GM19351 (cell line): ENCODE data around the gene TUT1.
"Not testable (repeated sequence)": the region's sequence is repeated elsewhere in the genome, so short reads cannot be mapped to it uniquely, and the experiment has no call there.

Experiments used
- ATAC-seq: cut with Tn5 transposase; IDR thresholded peaks from one replicate; pipeline ENCODE4 v1.9.1; 2021; ENCODE audit warnings: mild to moderate bottlenecking, moderate library complexity; ENCODE audit not compliant: unreplicated experiment

TUT1 gene

GRCh38 chr11:62580959-62581715, 10.2 kb downstream of the TUT1 start:
- ATAC-seq = no peak

DNA sequence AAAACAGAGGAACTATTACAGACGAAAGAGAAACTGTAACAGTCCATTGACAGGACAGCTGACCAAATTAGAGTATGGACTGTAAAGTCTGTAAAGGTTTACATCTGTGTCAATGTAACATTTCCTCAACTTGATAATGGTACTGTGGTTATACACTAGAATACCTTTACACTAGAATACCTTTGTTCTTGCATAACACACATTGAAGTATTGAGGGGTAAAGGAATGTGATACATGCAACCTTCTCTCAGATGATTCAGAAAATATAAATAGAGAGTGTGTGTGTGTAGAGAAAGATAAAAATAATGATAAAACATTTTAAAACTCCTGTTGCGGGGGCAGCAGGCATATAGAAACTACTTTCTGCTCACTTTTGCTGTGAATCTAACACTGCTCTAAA, 12.1 kb downstream of the TUT1 start:
- ATAC-seq = no peak

GRCh38 chr11:62578541-62578940, 12.8 kb downstream of the TUT1 start:
- no peak for ATAC-seq

DNA sequence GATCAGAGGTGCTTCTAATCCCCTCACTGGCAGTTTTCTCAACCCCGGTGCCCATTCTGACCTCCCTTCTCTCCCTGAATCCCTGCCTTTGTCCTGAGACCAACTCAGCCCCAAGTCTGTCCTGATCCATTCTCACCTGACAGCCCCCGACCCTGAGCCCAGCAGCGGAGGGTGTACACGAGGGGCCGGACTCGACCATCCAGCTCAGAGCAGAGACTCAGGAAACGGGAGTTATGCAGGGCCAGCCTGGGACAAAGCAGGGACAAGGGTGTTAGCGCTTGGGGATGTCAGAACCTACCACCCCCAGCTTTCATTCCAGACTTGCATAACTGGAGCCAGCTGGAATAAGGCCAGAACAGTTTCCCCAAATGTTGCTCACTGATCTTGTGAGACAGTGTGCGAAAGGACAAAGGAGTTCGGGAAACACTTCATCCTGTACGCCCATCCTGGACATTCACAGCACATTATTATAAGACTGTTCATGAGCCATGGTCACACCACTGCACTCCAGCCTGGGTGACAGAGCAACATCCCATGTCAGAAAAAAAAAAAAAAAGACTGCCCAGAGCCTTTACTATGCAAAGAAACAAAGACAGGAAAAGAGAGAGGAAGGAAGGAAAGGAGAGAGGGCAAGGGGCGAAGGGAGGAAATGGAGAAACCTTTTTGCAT, 14.1 kb downstream of the TUT1 start:
- ATAC-seq = no peak

DNA sequence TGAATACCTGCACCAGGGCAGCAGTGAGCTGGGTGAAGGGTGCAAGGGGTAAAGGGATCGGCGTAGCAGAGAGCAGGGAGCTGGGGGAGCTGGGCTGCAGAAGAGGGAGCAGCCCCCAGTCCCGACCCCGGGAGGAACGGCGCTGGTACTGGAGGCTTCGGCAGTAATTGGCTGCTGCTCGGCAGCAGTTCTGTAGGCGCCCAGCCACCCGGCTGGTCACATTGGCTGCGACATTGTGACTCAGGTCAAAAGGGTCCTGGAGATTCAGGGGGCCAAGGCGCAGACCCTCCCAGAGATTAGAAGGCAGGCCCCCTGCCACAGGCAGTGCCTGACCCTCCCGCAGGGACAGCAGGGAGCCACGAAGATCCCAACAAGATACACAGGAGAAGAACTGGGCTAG, 15.5 kb downstream of the TUT1 start:
- no peak for ATAC-seq

GRCh38 chr11:62575156-62575555, 16.2 kb downstream of the TUT1 start:
- no peak for ATAC-seq

DNA sequence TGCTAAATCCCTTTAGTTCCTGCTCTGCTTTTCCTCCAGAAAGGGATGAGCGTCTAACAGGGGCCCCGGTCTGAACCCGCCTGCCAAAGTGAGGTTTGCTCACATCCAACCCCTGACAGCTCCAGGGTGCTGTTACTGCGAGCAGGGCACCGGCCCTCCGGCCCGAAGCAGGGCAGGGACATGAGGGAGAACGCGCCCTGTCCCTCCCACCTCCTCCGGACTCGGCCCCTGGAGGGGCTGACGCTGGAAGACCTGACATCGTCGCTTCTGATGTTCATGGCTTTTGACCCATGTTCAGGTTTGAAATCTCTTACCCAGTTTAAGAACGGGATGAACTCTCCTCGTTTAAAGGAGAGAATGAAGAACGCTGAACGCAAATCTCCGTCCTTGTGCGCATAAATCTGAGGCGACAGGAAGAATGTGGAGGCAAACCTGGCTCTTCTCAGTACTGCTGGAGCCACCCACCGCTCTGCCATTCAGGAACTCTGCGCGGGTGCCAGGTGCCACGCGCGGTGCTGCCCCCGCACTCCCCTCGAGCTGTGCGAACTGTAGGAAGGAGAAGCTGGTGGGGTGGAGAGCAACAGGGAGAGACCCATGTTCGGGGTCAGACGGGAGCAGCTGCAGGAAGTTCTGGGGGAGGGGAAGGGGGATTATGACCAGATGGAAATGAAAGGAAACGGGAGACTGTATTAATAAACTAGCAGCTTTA, 16.8 kb downstream of the TUT1 start:
- peak; percentile 19 for ATAC-seq

GRCh38 chr11:62573592-62574362, 17.5 kb downstream of the TUT1 start, which contains the start of gene EEF1G:
TSS of gene EEF1G (minus strand) at chr11:62573891. CDS start at chr11:62573842, 49 bp downstream.
- ATAC-seq = peak; percentile 84

DNA sequence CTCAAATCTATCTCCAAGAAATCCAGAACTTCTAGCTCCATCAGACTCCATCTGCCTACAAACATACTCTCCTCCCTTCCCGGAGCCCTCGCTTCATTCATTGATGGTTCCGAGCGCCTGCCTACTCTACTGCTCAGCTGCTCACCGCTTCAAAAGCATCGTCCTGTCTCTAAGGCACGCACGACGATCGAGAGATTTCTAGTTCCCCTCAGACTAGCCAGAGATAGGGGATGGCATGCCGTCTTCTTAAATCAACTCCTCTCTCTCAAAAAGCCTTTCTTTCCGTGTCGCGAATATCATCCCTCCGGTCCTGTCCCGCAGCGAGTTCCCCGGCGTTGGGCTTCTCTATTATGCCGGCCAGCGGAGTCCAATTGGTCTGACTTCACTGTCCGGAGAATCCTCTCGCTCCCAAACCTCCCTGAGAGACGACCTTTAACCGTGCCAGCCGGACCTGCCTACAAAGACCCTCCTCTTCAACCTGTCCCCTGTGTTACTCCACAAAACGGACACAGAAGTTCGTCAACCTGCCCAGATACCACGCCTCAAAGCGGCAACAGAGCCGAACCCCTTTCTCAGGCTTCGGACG, 18.2 kb downstream of the TUT1 start:
- ATAC-seq = no peak

- ATAC-seq = no peak
Observed at GRCh38 chr11:62572431-62572830, 18.9 kb downstream of the TUT1 start.

DNA sequence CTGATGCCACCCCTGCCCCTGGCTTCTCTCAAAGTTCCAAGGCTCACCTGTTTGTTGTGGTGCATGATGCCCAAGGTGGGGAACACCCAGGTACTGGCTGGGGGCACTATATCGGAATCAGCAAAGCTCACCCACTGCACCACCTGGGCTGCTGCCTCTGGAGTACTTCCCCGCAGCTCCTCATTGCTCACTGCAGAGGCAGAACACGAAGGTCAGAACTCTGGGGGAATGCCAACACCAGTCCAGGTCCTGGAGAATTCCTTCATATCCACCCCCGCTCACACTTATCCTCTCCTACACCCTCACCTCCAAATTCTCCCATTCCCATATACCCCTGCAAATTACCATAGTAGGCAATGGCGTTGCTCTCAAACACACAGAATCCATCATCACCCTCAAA, 19.8 kb downstream of the TUT1 start:
- not testable (repeated sequence) for ATAC-seq

- not testable (repeated sequence) for ATAC-seq
Observed at GRCh38 chr11:62570903-62571302, 20.4 kb downstream of the TUT1 start.

DNA sequence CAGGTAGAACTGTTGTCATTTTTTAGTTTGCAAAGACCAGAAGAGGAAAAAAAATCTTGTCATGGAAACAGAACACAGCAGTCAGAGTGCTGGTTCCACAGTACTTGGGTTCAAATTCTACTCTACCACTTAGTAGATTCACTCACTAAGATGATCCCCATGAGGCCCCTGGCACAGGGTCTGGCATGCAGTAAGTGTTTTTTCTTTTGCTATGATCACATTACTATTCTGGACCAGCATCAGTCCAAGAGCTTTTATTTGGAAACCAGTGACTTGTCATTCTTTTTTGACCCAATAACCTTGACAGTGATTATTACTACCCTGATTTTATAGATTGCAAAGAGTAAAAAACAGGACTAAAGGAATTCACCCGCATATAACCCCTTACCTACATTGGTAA, 21.7 kb downstream of the TUT1 start:
- no peak for ATAC-seq

- ATAC-seq = no peak
Observed at GRCh38 chr11:62567018-62567633, 24.2 kb downstream of the TUT1 start.

GRCh38 chr11:62566247-62566646, 25.1 kb downstream of the TUT1 start:
- no peak for ATAC-seq

DNA sequence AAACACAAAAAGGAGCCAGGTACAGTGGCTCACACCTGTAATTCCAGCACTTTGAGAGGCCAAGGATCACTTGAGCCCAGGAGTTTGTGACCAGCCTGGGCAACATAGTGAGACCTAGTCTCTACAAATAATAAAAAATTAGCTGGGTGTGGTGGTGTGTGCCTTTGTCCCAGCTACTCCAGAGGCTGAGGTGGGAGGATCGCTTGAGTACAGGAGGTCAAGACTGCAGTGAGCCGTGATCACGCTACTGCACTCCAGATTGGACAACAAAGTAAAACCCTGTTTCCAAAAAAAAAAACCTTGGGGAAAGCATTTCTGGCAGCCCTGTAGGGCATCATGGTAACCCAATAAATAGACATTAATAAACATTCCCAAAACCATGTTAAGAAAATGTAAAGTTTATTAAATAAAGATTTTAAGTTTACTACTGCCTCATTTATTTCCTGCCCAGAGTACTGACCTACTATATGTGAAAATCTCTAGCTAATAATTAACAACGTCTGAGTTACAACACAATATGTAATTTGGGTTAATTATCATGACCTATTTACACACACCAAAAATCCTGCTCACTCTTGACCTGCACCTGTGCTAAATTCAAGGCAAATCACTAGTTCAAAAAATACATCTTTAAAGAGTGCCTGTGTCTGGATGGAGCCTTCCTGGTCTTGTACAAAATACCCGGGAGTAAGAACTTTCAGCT, 26.1 kb downstream of the TUT1 start:
- no peak for ATAC-seq

- ATAC-seq = not testable (repeated sequence)
Observed at GRCh38 chr11:62561677-62562230, 29.6 kb downstream of the TUT1 start.

DNA sequence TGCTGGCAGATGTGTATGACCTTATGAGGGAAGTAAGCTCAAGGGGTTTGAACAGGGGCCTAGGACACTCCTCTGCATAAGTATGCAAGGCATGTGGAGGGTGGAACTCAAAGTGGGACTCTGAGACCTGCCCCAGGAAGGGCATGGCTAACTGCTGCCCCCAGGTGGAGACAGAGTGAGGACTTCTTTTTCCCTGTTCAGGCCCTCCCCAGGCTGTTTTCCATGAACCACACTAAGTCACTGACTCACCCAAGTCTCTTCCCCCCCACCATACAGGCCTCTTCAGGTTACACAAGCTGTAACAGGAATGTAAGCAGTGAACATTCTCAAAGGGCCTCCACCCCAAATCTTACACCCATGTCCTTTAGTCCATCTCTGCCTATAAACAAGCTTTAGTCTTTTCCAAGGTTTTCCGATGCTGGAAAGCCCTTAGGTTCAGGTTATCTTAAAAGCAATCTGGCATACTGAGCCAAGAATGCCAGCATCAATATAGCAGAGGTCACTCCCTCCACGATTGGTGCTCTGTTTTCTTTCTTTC, 30.7 kb downstream of the TUT1 start:
- no peak for ATAC-seq

GRCh38 chr11:62559626-62560025, 31.7 kb downstream of the TUT1 start:
- ATAC-seq = not testable (repeated sequence)
